Activated T-cell treated with anti-CD3 and anti-CD28 coated beads for 1 hour (primary cell): Measurements from ENCODE around the gene MYO7A.
"Not testable (repeated sequence)": the region's sequence is repeated elsewhere in the genome, so short reads cannot be mapped to it uniquely, and the experiment has no call there.

Experiments
- DNase-seq: peaks from one replicate; pipeline ENCODE4 v3.0.0-alpha.2; 2020; ENCODE audit warnings: low read depth

MYO7A gene

GRCh38 chr11:77093056-77093891 lies 34.8 kb upstream of the MYO7A start:
- no peak for DNase-seq

- no peak for DNase-seq
Observed at GRCh38 chr11:77093987-77094840, 33.8 kb upstream of the MYO7A start.

GRCh38 chr11:77094841-77095365 lies 33.1 kb upstream of the MYO7A start:
- DNase-seq, result no peak

- DNase-seq, result no peak
Observed at GRCh38 chr11:77095551-77096490, 32.2 kb upstream of the MYO7A start.

- DNase-seq, result no peak
Observed at GRCh38 chr11:77096591-77097019, 31.4 kb upstream of the MYO7A start.

GRCh38 chr11:77097180-77097579 lies 30.9 kb upstream of the MYO7A start:
- DNase-seq, result not testable (repeated sequence)

GRCh38 chr11:77100166-77101042 lies 27.6 kb upstream of the MYO7A start:
- DNase-seq, result no peak

- no peak for DNase-seq
Observed at GRCh38 chr11:77101043-77101537, 27.0 kb upstream of the MYO7A start.

- no peak for DNase-seq
Observed at GRCh38 chr11:77102246-77103210, 25.5 kb upstream of the MYO7A start, which contains the start of gene OMP. TSS of gene OMP (plus strand) at chr11:77102840. CDS start at chr11:77102840, 0 bp downstream.

- DNase-seq, result no peak
Observed at GRCh38 chr11:77103319-77103718, 24.7 kb upstream of the MYO7A start.

GRCh38 chr11:77104727-77105126 lies 23.3 kb upstream of the MYO7A start:
- DNase-seq, result no peak

- no peak for DNase-seq
Observed at GRCh38 chr11:77106321-77106720, 21.7 kb upstream of the MYO7A start.

- DNase-seq, result no peak
Observed at GRCh38 chr11:77106759-77107158, 21.3 kb upstream of the MYO7A start.

- DNase-seq, result no peak
Observed at GRCh38 chr11:77107950-77108349, 20.1 kb upstream of the MYO7A start.

GRCh38 chr11:77108436-77108835 lies 19.6 kb upstream of the MYO7A start:
- DNase-seq, result no peak

GRCh38 chr11:77109236-77110019 lies 18.6 kb upstream of the MYO7A start:
- no peak for DNase-seq

GRCh38 chr11:77110836-77111235 lies 17.2 kb upstream of the MYO7A start:
- no peak for DNase-seq

GRCh38 chr11:77111277-77111676 lies 16.8 kb upstream of the MYO7A start:
- DNase-seq, result no peak
